NCI-H2081 (cell line): Measurements from ENCODE around the gene DIPK1A.
A peak's percentile ranks its signal among the peaks of the same experiment; 100 is the strongest.
"Not testable (repeated sequence)": the region's sequence is repeated elsewhere in the genome, so short reads cannot be mapped to it uniquely, and the experiment has no call there.

Experiments
- DNase-seq, 2 experiments: peaks; one replicate each; lab custom pipeline; 2025; lab: John Stamatoyannopoulos, UW

Gene DIPK1A

DNA sequence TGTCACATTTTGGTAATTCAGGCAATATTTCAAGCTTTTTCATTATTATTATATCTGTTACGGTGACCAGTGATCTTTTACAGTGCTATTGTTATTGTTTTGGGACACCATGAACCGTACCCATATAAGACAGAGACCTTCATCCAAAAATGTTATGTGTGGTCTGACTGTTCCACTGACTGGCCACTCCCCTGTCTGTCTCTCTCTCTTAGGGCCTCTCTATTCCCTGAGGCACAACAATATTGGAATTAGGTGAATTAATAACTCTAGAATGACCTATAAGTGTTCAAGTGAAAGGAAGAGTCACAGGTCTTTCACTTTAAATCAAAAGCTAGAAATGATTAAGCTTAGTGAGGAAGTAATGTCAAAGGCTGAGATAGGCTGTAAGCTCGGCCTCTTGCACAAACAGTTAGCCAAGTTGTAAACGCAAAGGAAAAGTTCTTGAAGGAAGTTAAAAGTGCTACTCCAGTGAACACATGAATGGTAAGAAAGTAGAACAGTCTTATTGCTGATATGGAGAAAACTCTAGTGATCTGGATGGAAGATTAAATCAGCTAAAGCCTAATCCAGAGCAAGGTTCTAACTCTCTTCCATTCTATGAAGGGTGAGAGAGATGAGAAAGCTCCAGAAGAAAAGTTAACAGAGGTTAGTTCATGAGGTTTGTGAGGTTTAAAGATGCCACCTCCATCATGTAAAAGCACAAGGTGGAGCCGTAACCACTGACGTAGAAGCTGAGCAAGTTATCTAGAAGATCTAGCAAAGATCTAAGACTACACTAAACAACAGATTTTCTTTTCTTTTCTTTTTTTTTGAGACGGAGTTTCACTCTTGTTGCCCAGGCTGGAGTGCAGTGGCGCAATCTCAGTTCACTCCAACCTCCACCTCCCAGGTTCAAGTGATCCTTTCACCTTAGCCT lies 19.7 kb upstream of the DIPK1A start:
- no peak for DNase-seq

DNA sequence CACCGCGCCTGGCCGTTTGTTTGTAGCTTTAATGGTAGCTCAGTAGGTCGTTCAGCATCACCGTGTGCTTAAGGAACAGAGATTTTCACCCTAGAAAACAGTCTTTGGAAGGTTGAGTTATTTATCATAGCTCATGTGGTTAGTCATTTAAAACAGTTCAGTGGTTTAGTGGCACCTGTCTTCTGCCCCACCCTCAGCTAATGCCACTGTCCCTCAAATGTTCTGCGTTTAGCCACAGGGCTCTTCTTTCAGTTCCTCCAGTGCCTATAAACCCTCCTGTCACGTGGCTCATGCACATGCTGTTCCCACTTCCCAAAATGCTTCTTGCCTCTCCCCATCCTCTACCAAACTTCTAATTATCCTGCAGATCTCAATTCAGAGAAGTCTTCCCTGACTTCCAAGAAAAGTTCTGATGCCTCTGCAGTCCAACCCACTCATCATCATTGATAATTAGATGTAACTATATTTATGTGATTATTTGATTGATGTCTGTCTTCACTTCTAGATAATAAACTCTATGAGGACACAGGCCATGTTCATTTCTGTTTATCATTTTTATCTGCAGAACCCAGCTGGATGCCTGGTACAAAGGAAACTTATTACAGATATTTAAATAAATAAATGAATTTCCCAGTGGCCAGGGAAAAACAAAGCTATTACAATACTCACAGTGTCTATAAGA lies 14.4 kb upstream of the DIPK1A start:
- no peak for DNase-seq

DNA sequence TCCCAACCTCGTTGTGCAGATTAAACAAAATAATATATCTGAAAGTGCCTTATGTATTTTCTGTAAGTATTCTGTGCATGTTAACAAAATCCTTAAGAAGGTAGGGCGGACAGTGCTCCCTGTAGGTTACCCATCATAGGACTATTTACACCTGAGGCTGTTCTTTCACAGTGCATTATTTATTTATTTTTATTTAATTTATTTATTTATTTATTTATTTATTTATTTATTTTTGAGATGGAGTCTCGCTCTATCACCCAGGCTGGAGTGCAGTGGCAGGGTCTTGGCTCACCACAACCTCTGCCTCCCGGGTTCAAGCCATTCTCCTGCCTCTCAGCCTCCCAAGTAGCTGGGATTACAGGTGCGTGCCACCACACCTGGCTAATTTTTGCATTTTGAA lies 12.8 kb upstream of the DIPK1A start:
- DNase-seq = not testable (repeated sequence)

DNA sequence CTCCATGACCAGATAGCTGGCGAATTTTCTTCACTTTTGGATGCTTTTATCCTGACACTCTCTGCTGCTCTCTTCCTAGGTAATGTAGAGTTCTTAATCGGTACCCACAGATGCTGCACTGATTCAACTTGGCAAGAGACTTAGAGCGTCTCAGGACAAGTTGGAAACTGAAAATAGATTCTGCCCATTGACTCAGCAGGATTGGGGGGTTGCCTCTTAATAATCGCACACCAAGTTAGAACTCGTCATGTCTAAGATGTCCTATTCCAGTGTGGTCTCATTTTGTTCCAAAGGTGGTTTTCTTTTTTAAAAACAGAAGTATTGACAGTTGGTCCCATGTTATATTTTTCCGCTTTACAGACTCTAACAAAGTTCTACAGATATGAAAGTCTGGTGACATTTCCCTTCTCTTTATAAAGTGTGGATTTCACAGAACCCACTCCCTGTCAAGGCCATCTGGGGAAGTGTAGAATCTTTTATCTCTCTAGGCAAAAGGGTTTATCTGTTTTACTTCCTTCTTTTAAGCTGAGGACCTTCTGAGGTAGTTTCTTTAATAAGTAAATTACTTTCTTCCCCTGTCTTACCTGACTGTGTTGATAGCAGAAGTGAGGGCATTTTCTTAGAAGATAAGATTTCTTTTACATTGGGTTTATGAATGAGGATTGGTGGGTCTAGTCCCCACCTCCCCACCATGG lies 12.1 kb upstream of the DIPK1A start:
- no peak for DNase-seq

DNA sequence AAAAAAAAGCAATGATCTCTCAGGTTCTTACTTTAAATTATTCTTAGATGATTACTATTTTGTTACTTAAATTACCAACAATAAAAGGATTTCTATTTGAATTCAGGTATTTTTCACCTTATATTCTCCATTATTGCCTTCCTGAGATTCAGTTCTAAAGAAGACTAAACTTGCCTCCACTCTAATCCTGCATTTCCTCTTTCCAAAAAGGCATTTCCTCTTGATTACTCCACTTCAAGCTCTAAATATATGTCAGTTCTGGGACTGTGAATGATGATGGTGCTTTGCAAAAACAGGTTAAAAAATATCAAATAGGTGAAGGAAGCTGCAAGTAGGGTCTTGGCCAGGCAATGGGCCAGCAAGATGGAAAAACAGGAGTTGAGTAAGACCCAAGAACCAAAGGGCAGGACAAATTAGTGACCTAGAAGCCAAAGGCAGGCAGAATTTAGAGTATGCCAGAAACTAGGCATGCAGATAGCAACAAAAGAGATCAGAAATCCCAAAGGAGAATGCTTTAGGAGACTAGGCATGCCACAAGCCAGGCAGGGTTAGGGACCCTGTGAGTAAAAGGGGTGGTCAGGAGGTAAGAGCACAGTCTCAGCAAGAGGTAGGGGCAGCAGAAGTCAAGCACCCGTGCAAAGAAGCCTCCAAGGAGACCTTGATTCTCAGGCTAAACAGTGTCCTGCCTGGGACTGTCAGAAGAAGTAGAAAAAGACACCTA lies 11.3 kb upstream of the DIPK1A start:
- no peak for DNase-seq

DNA sequence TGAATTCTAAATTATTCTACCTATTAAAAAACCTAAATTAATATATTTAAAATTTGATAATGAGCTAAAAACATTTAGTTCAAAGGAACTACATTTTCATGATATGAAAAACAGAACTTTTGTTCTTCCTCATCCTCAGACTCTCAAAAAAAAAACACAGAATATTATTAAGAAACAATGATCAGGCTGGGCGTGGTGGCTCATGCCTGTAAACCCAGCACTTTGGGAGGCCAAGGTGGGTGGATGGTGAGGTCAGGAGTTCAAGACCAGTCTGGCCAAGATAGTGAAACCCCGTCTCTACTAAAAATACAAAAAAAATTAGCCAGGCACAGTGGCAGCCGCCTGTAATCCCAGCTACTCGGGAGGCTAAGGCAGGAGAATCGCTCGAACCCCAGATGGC lies 10.7 kb upstream of the DIPK1A start:
- DNase-seq = not testable (repeated sequence)

DNA sequence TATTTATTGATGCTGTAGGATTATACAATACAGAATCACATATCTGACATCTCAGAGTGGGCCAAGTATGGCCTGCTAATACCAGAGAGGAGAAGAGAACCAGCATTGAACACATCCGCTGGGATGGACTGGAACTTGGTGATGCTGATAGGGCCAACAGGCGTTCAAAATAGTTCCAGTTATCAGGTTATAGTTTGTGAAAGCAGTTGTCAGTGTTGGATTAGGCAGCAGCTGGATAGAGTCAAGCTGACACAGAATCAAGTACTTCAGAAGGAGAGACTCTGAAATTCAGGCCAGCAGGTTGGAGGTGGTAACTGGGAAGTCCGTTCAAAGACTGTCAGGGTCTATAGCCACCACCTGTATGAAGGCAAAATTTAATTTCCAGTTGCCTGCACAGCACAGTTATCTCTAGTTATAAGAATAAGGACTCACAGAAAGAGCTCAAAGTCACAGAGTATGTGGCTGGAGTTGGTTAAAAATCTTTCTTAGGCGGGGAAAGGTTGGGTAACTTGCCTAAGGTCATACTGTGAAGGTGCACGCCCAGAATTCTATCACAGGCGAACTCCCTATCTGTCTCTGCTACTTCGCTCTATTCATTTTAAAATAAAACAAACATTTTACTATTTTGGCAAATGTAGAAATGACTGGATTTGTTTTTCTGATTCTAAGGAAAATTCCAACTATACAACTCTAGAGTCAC lies 9.9 kb upstream of the DIPK1A start:
- DNase-seq = no peak

DNA sequence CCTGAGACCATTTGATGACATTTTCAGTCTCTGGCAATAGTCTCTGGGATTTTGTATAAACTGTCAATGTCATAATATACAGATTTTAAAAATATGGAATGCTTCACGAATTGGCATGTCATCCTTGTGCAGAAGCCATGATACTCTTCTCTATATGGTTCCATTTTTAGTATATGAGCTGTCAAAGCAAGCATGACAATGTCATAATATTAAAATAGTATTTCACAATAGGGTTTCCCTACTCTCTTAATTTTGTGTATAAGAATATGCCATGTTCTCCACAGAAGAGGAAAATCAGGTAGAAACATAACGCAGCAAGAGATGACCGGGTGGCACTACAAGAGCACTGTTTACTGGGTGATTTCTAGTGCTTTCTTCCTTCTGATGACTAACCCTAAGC lies 8.3 kb upstream of the DIPK1A start:
- DNase-seq = no peak

DNA sequence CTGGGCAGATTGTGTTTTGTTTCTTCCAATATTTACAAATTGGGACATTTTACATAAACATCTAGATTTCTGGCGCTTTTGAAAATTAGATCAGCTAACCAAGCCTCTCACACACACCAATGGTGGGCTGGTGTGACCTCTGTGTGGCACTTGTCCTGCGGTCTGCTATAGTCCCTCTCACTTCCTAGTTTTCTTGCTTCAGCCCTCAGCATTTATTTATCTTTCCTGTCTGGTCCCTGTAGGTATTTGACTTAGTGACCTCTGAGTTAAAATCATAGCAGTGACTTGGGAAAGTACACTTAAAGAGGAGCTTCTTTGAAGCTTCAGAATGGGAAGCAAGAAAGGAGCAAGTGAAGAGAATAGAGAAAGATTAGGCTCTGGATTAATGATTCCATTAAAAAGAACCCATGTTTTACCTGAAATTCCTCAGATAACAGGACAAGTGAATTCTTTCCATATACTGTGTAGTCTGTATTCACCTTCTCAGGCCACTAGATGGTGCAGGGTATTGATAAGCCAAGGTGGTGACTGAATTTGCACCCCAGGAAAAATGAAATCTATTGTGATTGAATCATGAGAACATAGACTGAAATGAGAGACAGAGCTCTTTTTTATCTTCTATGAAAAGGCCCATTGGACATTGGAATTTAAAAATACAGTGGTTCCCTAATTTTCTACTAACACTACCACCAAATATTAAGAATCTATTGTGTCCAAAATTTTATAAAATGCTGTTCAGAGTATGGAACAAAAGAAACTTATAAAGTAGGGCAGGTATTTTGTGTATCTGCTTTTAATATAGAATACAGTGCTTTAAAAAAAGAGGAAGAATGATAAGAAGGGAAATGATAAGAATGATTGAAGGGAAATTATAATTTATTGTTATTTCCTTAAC lies 7.1 kb upstream of the DIPK1A start:
- no peak for DNase-seq

DNA sequence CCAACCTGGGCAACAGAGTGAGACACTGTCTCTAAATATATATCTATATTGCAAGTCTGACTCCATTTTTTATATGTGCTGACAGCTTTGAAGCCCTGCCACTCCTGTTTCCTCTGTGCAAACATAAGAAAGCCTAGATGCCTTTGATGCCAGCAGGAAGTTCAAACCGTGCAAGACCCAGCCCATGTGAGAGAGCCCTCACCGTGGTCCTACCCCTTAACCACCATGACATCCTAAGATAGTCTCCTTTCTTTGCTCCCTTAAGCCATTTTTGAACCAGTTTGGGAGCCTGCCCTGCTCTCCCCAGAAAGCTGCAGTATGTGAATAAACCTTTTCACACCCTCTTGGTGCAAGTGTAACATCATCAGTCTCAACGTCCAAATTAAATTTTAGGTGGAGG lies 3.7 kb upstream of the DIPK1A start:
- no peak for DNase-seq

DNA sequence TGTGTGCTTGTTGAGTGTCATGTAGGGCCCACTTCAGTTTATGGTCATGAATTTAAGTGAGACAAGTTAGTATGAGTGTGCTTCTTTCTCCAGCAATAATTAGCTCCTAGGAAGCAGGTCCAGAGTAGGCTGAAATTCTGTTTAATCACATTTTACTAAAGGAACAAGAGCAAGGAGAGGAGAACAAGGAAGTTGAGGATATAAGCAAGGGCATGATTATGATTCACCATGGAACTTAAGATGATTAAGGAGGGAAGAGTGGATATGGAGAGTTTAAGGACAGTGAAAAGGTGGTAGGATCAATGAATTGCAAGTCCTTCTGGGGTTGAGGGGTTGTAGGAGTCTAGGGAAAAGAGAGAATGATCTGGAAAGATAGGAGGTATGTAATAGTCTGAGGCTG lies 3.1 kb upstream of the DIPK1A start:
- no peak for DNase-seq

DNA sequence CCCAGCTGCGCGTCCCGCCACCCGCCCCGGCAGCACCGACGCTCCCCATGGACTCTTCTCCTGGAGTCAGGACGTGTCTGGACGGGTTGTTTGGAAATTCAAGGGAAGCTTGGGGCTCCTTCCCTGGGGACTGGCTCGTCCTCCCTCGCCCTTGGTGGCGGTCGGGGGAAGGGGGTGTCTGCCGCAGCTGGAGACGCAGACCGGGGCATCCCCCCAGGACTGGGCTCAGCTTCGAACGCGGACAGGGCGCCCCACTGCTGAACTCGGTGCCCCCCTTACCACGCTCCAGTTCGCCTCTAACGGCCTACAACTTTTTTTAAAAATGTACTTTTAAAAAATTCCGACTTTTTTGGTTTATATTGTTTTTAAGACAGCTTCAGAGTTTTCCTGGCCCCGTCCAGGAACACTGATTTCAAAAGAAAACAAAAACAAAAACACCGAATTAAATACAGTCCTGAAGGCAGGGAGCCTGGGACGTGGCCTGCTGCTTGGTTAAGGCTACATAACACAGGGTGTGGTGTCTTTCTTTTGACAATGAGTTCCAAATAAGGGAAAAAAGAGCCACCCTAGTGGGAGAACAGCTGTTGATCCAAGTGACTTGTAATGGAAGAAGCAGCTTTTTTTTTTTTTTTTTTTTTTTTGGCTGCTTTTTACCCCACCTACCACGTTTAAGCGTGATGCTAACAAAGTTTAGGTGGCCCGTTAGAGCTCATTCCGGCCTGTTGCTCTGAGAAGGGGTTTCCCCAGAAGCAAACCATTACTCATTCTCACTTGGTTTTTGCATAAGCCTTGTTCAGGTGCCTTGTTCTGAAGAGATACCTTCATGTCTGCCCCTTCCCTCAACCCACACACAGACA lies 862 bp upstream of the DIPK1A start:
- peak in 1 of 2 experiments; percentile 22 for DNase-seq

DNA sequence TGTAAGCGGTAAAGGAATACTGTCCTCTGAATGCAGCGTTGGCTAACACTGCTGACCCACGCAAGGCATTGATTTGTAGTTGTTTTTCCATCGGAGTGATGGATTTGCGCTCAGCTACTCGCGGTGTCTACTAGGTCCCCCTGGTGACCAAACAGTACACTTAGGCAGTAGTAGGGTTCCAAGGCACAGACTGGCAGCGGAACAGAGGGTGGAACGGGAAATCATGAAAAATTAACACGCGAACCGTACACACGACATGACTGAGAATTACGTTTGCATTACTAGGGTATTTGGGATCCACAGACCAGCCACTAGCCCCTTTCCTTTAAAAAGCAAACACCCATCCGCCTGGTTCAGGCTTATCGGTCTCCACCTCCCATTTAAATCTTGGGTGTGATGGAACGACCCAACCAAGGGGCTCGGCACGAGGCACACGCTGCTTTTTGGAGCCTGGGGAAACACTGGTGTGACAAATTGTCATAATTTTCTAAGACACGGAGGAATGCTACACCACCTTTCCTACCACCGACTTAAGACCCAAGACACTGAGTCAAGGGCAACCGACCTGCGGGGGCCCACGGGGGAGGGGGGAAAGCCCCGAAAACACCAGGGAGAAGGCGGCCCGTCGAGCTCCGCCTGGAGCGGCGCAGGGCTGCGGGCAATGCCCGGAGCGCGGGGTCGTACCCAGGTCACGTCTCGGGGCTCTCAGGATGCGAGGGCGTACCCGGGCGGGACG lies 699 bp downstream of the DIPK1A start:
- DNase-seq = peak; percentile 41 to 60

DNA sequence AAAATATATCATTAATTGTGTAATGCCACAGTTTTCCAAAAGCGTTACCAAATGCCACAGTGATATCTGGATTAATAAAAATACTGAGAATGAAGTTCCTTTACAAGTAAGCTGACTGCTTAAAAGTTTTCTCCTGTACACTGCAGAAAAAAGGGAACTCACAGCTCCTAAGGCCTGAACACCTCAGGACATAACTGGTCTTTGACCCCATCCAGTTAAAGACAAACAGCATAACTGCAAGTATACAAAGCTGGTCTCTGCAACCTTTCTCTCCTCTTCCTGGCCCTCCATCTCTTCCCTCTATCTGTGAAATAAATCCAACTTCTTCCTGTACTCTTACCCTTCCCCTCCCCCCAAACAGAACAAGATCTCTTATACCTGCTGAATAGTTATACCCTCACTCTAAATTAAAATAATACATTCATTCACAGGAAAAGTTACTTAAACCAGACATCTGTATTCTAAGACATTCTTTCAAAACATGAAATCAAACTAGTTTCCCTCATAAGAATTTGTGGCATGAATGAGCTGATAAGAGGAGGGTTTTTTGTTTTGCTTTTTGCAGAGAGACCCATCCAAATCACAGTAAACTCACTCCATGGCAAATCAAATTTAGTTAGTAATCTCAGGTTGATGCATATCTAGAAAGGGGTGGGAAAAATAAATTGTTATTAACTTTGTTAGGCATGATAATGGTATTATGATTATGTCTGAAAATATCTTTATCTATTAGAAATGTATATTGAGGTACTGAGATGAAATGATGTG lies 2.9 kb downstream of the DIPK1A start:
- DNase-seq = no peak

DNA sequence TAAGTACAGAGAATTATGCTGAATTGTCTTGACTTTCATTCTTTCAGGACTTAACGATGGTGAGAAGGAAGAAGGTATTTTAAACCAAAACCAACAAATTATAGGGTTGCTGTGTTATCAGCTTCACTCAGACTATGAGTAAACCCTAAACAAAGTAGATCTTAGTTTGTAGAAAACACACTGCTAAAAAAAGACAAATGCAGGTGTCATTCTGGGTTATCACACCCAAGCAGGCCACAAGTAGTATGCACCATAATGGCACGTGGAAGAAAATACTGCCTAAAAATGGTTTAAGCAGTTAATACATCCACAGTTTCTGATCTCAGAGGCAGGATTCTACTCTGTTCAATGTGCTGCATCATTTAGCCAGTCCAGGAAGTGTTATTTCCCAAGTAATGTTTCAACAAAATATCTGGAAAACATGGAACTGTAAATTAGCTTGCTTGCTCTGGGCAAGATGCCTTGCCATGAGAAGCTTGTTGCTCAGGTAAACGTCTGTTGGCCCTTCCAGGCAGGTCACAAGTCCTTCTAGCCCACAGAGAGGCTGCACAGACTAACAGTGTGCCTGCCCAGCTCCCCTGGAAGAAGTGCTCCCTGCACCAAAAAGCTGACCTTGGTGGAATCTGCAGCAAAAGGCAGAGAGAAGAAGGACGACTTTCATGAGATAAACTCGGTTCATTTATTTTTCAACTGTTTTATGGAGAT lies 4.1 kb downstream of the DIPK1A start:
- no peak for DNase-seq

DNA sequence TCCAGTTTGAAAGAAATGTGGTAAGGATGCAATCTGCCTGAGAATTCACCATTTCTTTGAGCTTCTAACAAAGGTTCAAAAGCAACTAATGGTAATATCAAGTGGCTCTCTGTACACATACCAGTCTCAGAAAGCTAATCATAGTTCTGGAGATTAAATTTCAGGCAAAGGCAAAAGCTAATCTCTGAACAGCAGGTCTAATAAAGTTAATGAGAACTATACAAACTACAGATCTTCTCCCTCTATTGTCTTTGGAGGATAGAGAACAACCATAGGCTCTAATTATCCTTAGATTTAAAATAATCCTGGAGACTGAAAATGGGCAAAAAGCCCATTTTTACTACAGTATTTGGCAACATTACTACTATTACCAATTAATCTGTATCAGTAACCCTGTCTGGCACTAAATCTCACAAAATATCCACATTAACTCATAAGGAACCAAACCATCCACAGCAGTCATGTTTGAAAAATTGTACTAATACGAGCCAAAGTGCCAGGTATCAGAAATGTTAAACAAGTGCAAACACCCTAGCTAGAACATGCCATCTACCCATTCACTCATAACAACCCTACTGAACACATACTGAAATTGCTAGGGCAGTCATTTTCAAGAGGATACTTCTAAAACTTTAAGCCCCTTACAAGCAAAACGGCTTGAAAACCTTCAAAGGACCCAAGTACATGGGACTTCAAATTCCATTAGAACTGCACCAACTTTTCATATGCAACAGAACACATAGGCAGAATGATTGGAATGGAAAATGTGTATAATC lies 4.8 kb downstream of the DIPK1A start:
- no peak for DNase-seq

DNA sequence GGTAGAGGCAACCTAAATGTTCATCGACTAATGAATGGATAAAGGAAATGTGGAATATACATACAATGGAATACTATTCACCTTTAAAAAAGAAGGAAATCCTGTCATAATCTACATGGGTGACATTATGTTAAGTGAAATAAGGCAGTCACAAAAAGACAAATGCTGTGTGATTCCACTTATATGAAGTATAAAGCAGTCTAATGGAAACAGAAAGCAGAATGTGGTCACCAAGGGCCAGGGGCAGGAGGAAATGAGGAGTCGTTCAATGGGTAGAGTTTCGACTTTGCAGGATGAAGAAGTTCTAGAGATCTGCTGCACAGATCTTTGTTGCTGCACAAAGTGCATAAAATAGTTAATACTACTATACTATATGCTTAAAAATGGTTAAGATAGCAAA lies 7.8 kb downstream of the DIPK1A start:
- DNase-seq = no peak
